Osteoblast (primary cell): ENCODE results near the gene LCN6. TPM values are rescaled to one million over a fixed set of nuclear protein-coding genes. Genes with fewer than 3 reads are reported as not detected.

Experiments used
- DNase-seq: peaks from one replicate; pipeline ENCODE4 v3.0.0; 2011; ENCODE audit warnings: low spot score, mixed read lengths; ENCODE audit not compliant: insufficient read length; ENCODE audit errors: missing footprints
- H2AFZ ChIP-seq: 2 replicates; pipeline ENCODE4 v1.6.0; 2011; ENCODE audit warnings: mild to moderate bottlenecking, low read length
- H3K27ac ChIP-seq: 2 replicates; pipeline ENCODE4 v1.5.1; 2011; ENCODE audit warnings: mild to moderate bottlenecking, low read depth, low read length, moderate library complexity
- H3K27me3 ChIP-seq: 2 replicates; pipeline ENCODE4 v1.6.0; 2012; ENCODE audit warnings: mild to moderate bottlenecking, control low read depth, inconsistent platforms, low read length, moderate library complexity; ENCODE audit not compliant: insufficient read depth
- H3K36me3 ChIP-seq: 2 replicates; pipeline ENCODE4 v1.5.1; 2011; ENCODE audit warnings: mild to moderate bottlenecking, low read length, control low read depth, moderate library complexity; ENCODE audit not compliant: insufficient read depth
- H3K4me1 ChIP-seq: 2 replicates; pipeline ENCODE4 v1.5.1; 2011; ENCODE audit warnings: mild to moderate bottlenecking, low read length, control low read depth, moderate library complexity; ENCODE audit not compliant: insufficient read depth
- H3K4me2 ChIP-seq: 2 replicates; pipeline ENCODE4 v1.6.0; 2011; ENCODE audit warnings: mild to moderate bottlenecking, low read length; ENCODE audit not compliant: insufficient read depth
- H3K4me3 ChIP-seq: fragments of 200-600 bp; sonication (generic); 3 replicates; pipeline ENCODE4 v1.5.1; 2012; ENCODE audit warnings: mild to moderate bottlenecking, low read length, inconsistent platforms; ENCODE audit not compliant: insufficient read depth
- H3K79me2 ChIP-seq: 2 replicates; pipeline ENCODE4 v1.6.0; 2012; ENCODE audit warnings: mild to moderate bottlenecking, low read length, control low read depth, inconsistent platforms; ENCODE audit not compliant: insufficient read depth
- H3K9me3 ChIP-seq: 2 replicates; pipeline ENCODE4 v1.5.1; 2011; ENCODE audit warnings: low read depth, low read length, control low read depth
- H4K20me1 ChIP-seq: 2 replicates; pipeline ENCODE4 v1.6.0; 2012; ENCODE audit warnings: mild to moderate bottlenecking, low read length, control low read depth; ENCODE audit not compliant: insufficient read depth
- total RNA-seq: library from RNA; depleted of rRNA; stranded (reverse); fragments of >200 nt; gene quantifications from 2 replicates; pipeline ENCODE4 v1.2.3, GENCODE V29; 2012
- TF ChIP-seq, protein P1 (sequence below): IDR thresholded peaks from 2 replicates; pipeline ENCODE4 v1.5.1; 2011; ENCODE audit warnings: mild to moderate bottlenecking, low read depth, low read length, moderate library complexity; ENCODE audit errors: extremely low read depth

Gene LCN6
- total RNA-seq, 1 donor: not detected

- TF ChIP-seq, protein P1, sequence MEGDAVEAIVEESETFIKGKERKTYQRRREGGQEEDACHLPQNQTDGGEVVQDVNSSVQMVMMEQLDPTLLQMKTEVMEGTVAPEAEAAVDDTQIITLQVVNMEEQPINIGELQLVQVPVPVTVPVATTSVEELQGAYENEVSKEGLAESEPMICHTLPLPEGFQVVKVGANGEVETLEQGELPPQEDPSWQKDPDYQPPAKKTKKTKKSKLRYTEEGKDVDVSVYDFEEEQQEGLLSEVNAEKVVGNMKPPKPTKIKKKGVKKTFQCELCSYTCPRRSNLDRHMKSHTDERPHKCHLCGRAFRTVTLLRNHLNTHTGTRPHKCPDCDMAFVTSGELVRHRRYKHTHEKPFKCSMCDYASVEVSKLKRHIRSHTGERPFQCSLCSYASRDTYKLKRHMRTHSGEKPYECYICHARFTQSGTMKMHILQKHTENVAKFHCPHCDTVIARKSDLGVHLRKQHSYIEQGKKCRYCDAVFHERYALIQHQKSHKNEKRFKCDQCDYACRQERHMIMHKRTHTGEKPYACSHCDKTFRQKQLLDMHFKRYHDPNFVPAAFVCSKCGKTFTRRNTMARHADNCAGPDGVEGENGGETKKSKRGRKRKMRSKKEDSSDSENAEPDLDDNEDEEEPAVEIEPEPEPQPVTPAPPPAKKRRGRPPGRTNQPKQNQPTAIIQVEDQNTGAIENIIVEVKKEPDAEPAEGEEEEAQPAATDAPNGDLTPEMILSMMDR: no peak
These were observed 45.0 kb downstream of the LCN6 start for GRCh38 chr9:136703276-136703860.

DNA sequence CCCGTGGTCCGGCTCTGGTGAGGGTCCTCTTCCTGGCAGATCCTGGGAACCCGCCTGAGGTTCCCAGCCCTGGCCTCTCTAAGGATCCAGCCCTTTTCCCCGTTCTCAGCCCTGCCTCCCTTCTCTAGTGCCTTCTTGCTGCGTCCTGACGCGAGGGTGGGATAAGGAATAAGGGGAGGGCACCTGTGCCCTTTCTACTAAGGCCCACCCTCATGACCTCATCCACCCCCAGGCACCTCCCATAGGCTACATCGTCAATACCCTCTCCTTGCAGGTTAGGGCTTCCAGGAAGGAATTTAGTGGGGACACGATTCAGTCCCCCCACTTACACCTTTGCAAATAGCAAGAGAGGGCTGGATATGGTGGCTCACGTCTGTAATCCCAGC is 46.7 kb downstream of the LCN6 start:
- Histone ChIP-seq H3K4me1 (no peaks in the 10 kb centered on the region), H3K4me3 (no peak overlapping the region), H3K27ac (no peak overlapping the region), H2AFZ (no peak overlapping the region), H4K20me1 (no peaks in the 10 kb centered on the region), H3K36me3 (no peaks in the 10 kb centered on the region), H3K27me3 (peaks cover 15% of the 10 kb centered on the region), H3K79me2 (no peaks in the 10 kb centered on the region), H3K4me2 (no peak overlapping the region), H3K9me3 (no peaks in the 10 kb centered on the region)
- DNase-seq: no peak
- TF ChIP-seq, protein P1: no peak

More at GRCh38 chr9:136703276-136703860, 45.0 kb downstream of the LCN6 start:
- no peak overlapping the region for H2AFZ ChIP-seq
- H3K27ac ChIP-seq: no peak overlapping the region
- H3K9me3 ChIP-seq: no peaks in the 10 kb centered on the region
- DNase-seq: no peak
- H4K20me1 ChIP-seq: no peaks in the 10 kb centered on the region
- H3K36me3 ChIP-seq: no peaks in the 10 kb centered on the region
- H3K4me1 ChIP-seq: no peaks in the 10 kb centered on the region
- H3K27me3 ChIP-seq: peaks cover 15% of the 10 kb centered on the region
- H3K4me3 ChIP-seq: no peak overlapping the region
- H3K4me2 ChIP-seq: no peak overlapping the region
- H3K79me2 ChIP-seq: no peaks in the 10 kb centered on the region

DNA sequence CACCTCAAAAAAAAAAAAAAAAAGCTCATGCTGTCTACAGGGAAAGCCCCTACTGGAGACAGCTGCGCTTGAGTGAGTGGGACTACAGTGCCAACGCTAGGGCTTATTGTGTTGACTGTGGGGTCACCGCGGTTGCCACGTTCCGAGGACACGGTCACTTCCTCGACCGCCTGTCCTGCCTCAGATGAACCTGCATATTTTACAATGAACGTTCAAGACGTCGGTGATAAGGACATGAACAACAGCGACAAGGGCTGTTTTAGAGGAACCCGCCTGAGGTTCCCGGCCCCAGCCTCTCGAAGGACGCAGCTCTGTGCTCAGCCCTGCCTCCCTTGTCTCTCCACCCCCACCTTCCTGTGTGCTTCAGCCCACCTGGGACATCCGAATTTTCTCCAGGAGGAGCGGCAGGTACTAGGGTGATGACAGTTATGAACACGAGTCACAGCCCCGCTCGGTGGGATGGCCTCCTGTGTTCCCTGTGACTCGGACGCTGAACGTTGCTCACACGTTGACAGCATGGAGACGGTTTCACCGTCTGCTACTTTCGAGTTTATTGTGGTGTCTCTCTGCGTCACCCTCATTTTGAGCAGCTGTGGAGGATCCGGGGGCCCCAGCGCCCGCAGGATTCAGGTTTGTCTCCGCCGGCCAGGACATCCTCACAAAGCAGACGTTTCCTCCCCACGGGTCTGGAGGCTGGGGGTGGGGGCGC is 47.2 kb downstream of the LCN6 start:
- Histone ChIP-seq H2AFZ (no peak overlapping the region), H3K9me3 (no peaks in the 10 kb centered on the region), H4K20me1 (no peaks in the 10 kb centered on the region), H3K27ac (no peak overlapping the region), H3K27me3 (peaks cover 15% of the 10 kb centered on the region), H3K4me1 (no peaks in the 10 kb centered on the region), H3K4me3 (no peak overlapping the region), H3K4me2 (no peak overlapping the region), H3K79me2 (no peaks in the 10 kb centered on the region), H3K36me3 (no peaks in the 10 kb centered on the region)
- DNase-seq: no peak
- TF ChIP-seq, protein P1: no peak

DNA sequence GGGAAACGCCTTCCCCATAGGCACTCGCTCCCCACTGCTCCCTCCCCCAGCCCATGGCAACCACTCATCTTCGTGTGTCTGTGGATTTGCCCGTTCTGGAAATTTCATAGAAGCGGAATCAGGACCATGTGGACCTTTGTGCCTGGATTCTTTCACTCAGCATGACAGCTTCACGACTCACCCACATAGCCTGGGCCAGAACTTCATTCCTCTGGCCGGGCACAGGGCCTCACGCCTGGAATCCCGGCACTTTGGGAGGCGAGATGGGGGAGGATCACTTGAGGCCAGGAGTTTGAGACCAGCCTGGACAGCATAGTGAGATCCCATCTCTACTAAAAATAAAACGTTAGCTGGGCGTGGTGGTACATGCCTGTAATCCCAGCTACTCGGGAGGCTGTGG is 48.0 kb downstream of the LCN6 start:
- DNase-seq: no peak
- H3K27me3 ChIP-seq: peaks cover 15% of the 10 kb centered on the region

More for the DNA sequence above, 48.0 kb downstream of the LCN6 start:
- H3K9me3 ChIP-seq: no peaks in the 10 kb centered on the region
- no peak overlapping the region for H3K4me2 ChIP-seq
- H3K4me1 ChIP-seq: no peaks in the 10 kb centered on the region
- H3K79me2 ChIP-seq: no peaks in the 10 kb centered on the region
- no peak overlapping the region for H2AFZ ChIP-seq
- no peak overlapping the region for H3K4me3 ChIP-seq
- TF ChIP-seq, protein P1: no peak
- no peak overlapping the region for H3K27ac ChIP-seq
- H3K36me3 ChIP-seq: no peaks in the 10 kb centered on the region
- H4K20me1 ChIP-seq: no peaks in the 10 kb centered on the region
